Pancreas (tissue), 10 donors: ENCODE data around the gene COX10. TPM values are rescaled to one million over a fixed set of nuclear protein-coding genes. Genes with fewer than 3 reads are reported as not detected.

Source experiments
- ATAC-seq, 4 donors: fragments of 200-7000 bp; cut with Tn5 transposase; one replicate each; pipeline versions ENCODE4 v1.8.0 to v1.9.1; 2020; ENCODE audit warnings: mild to moderate bottlenecking in 4 of 4, moderate library complexity in 4 of 4
- DNase-seq, 6 donors: peaks; one replicate each; pipeline ENCODE4 v3.0.0-alpha.2; 2020
- FAIRE-seq: peaks from 2 replicates; lab custom pipeline; 2012; peaks lifted over from hg19 to GRCh38; lab: Jason Lieb, UNC
- H3K27ac ChIP-seq, 4 donors: fragments of 200-600 bp; sonication (generic); 1 replicate in 3 of 4; 2 replicates in 1 of 4; pipeline versions ENCODE4 v1.5.0 to v1.8.0; 2020
- H3K27me3 ChIP-seq, 4 donors: fragments of 200-600 bp; one replicate each; pipeline ENCODE4 v1.8.0; 2021
- H3K36me3 ChIP-seq, 3 donors: fragments of 200-600 bp; sonication (generic) in 1 of 3; one replicate each; pipeline versions ENCODE4 v1.5.0 to v1.8.0; 2020 to 2021
- H3K4me1 ChIP-seq, 3 donors: fragments of 200-600 bp; one replicate each; pipeline ENCODE4 v1.8.0; 2021
- H3K4me3 ChIP-seq, 4 donors: fragments of 200-600 bp; sonication (generic) in 2 of 4; one replicate each; pipeline versions ENCODE4 v1.5.0 to v1.8.0; 2020 to 2021
- H3K9me3 ChIP-seq, 4 donors: fragments of 200-600 bp; one replicate each; pipeline ENCODE4 v1.8.0; 2021
- CTCF ChIP-seq, 4 donors: fragments of 200-600 bp; sonication (generic) in 3 of 4; IDR thresholded peaks; one replicate each; pipeline versions ENCODE4 v1.5.0 to v1.8.0; 2021; ENCODE audit warnings: antibody characterized with exemption in 4 of 4
- WGBS, 2 donors: extraction: QIAGEN DNeasy Blood & Tissue Kit; methylation state at CpG; one replicate each; pipeline ENCODE4 v1.1.7; 2013; 5-methylcytosine and 5-hydroxymethylcytosine counted together
- intact Hi-C, 3 donors: fragments of 100-400 bp; cut with DNase I; formaldehyde crosslinking; loops; one replicate each; pipeline versions ENCODE4 v1.11.1 to v1.14.2; 2022
- polyA plus RNA-seq, 2 donors: library from polyadenylated mRNA; stranded (reverse); fragments of 200-250 nt; gene quantifications; one replicate each; pipeline ENCODE4 v1.2.3, GENCODE V29; 2013
- total RNA-seq, 6 donors: library from RNA; stranded (reverse); fragmentation: NEBNext Ultra II Directional in 4 of 6; extraction: Animal tissue kit (Norgen Biotek cat#: 25700) in 4 of 6; gene quantifications; one replicate each; pipeline versions ENCODE4 v1.2.1 to v1.2.4, GENCODE V29; 2021 to 2023
- donor health status: healthy with polysubstance abuse.
- donor health status: DM: no; HTN: no; CAD: no; lungs with moderate emphysema.
- donor health status: DM: no; HTN: no; CAD: no.
- donor health status: control.
- donor health status: control.
- donor health status: Bipolar disorder and iron deficiency.
- donor health status: DM: yes; HTN: yes; CAD: no.
- donor health status: DM: no; HTN: no; CAD: no.
- donor health status: DM: no; HTN: no; CAD: no.
- donor health status: DM: yes; HTN: yes; CAD: no.

The COX10 gene
- total and polyA plus RNA-seq, 8 donors: 4.4 to 10.3 (median 6.0) TPM

- WGBS, 2 donors: 94 to 100% methylated on average over 5 of the region's 5 CpGs
- TF ChIP-seq CTCF (IDR thresholded peaks at IDR 0.05): no peak
- H3K9me3 ChIP-seq: no peaks in the 10 kb centered on the region
- no peak overlapping the region for H3K4me3 ChIP-seq
- ATAC-seq (no peak), DNase-seq (no peak), FAIRE-seq (no peak)
- no peaks in the 10 kb centered on the region for H3K4me1 ChIP-seq
- no peaks in the 10 kb centered on the region for H3K36me3 ChIP-seq
- intact Hi-C loops: no loop called here
- H3K27me3 ChIP-seq: no peaks in the 10 kb centered on the region
- no peak overlapping the region for H3K27ac ChIP-seq
These were observed 80.4 kb downstream of the COX10 start for GRCh38 chr17:14149751-14150150.

DNA sequence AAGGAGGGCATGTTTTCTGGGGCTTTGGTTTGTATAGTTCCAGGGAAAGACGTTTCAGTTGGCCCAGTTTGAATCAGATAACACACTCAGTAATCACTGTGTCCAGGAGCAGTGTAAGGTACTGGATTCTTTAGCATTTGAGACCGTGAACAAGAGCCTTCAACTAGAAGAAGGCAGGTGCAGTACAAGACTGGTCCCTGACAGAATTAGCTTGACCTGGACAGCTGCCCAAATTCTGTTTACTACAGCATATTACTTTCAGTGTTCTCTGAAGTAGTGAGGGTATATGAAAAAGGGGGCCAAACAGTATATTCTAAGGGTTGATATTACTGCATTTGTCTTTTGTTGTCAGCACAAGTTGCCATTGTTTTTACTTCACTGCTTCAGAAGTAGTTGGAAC is 81.3 kb downstream of the COX10 start:
- intact Hi-C loops: no loop called here
- H3K36me3 ChIP-seq: no peaks in the 10 kb centered on the region
- H3K27ac ChIP-seq: no peak overlapping the region
- 43 to 44% methylated on average over 2 of the region's 2 CpGs for WGBS, 2 donors
- no peaks in the 10 kb centered on the region for H3K9me3 ChIP-seq
- no peak for FAIRE-seq
- no peak for ATAC-seq
- no peak for TF ChIP-seq CTCF (IDR thresholded peaks at IDR 0.05)
- H3K4me1 ChIP-seq: no peaks in the 10 kb centered on the region
- DNase-seq: no peak
- H3K27me3 ChIP-seq: no peaks in the 10 kb centered on the region
- no peak overlapping the region for H3K4me3 ChIP-seq

GRCh38 chr17:14152721-14153120 is 83.4 kb downstream of the COX10 start:
- no peak for ATAC-seq
- no peak for DNase-seq
- Histone ChIP-seq H3K9me3 (no peaks in the 10 kb centered on the region), H3K27me3 (no peaks in the 10 kb centered on the region), H3K36me3 (no peaks in the 10 kb centered on the region), H3K4me3 (no peak overlapping the region), H3K4me1 (no peaks in the 10 kb centered on the region), H3K27ac (no peak overlapping the region)
- WGBS, 2 donors: 45 to 60% methylated on average over 4 of the region's 4 CpGs
- no peak for TF ChIP-seq CTCF (IDR thresholded peaks at IDR 0.05)
- FAIRE-seq: no peak
- intact Hi-C loops: no loop called here

- H3K9me3 ChIP-seq: no peaks in the 10 kb centered on the region
- DNase-seq (no peak), FAIRE-seq (no peak), ATAC-seq (no peak)
- no peak for TF ChIP-seq CTCF (IDR thresholded peaks at IDR 0.05)
- no peak overlapping the region for H3K27ac ChIP-seq
- H3K36me3 ChIP-seq: no peaks in the 10 kb centered on the region
- intact Hi-C loops: no loop called here
- no peak overlapping the region for H3K4me3 ChIP-seq
- no peaks in the 10 kb centered on the region for H3K4me1 ChIP-seq
- H3K27me3 ChIP-seq: no peaks in the 10 kb centered on the region
- WGBS, 2 donors: 55 to 75% methylated on average over 1 of the region's 1 CpG
These were observed 84.1 kb downstream of the COX10 start for GRCh38 chr17:14153374-14153773.

- no peak for TF ChIP-seq CTCF (IDR thresholded peaks at IDR 0.05)
- DNase-seq (no peak), ATAC-seq (no peak), FAIRE-seq (no peak)
- Histone ChIP-seq H3K9me3 (no peaks in the 10 kb centered on the region), H3K27ac (no peak overlapping the region), H3K27me3 (no peaks in the 10 kb centered on the region), H3K36me3 (no peaks in the 10 kb centered on the region), H3K4me1 (no peaks in the 10 kb centered on the region), H3K4me3 (no peak overlapping the region)
- intact Hi-C loops: no loop called here
- 68 to 90% methylated on average over 4 of the region's 4 CpGs for WGBS, 2 donors
These were observed 87.4 kb downstream of the COX10 start for GRCh38 chr17:14156689-14157088.
